GM21528 (cell line): ENCODE measurements around the gene ACTR8.
"Not testable (repeated sequence)": the region's sequence is repeated elsewhere in the genome, so short reads cannot be mapped to it uniquely, and the experiment has no call there.

Experiments
- ATAC-seq: cut with Tn5 transposase; IDR thresholded peaks from one replicate; pipeline ENCODE4 v1.9.1; 2021; ENCODE audit warnings: mild to moderate bottlenecking, moderate library complexity; ENCODE audit not compliant: unreplicated experiment, low FRiP score

The ACTR8 gene

GRCh38 chr3:53881691-53882593 lies at the start of gene ACTR8:
ACTR8 (minus strand) TSS chr3:53882152; CDS start chr3:53882101, 51 bp downstream.
- ATAC-seq, result peak; percentile 83

GRCh38 chr3:53927208-53927872 lies 45.4 kb upstream of the ACTR8 start:
- ATAC-seq, result not testable (repeated sequence)

- no peak for ATAC-seq
These were observed 39.3 kb upstream of the ACTR8 start for GRCh38 chr3:53921296-53921695.

- no peak for ATAC-seq
These were observed 37.8 kb upstream of the ACTR8 start for GRCh38 chr3:53919741-53920140.

GRCh38 chr3:53913401-53913800 lies 31.4 kb upstream of the ACTR8 start:
- no peak for ATAC-seq

GRCh38 chr3:53902711-53903110 lies 20.8 kb upstream of the ACTR8 start:
- no peak for ATAC-seq

- ATAC-seq, result no peak
These were observed 20.1 kb upstream of the ACTR8 start for GRCh38 chr3:53902067-53902466.

GRCh38 chr3:53900666-53901331 lies 18.8 kb upstream of the ACTR8 start:
- no peak for ATAC-seq

- no peak for ATAC-seq
These were observed 17.8 kb upstream of the ACTR8 start for GRCh38 chr3:53899750-53900149.

GRCh38 chr3:53892286-53892637 lies 10.3 kb upstream of the ACTR8 start:
- ATAC-seq, result no peak

- peak; percentile 98 for ATAC-seq
These were observed 9.7 kb upstream of the ACTR8 start, which contains the start of gene SELENOK for GRCh38 chr3:53891497-53892285. SELENOK (minus strand) TSS chr3:53891859.

- ATAC-seq, result peak; percentile 21
These were observed 8.9 kb upstream of the ACTR8 start for GRCh38 chr3:53890726-53891475.

GRCh38 chr3:53888232-53888631 lies 6.3 kb upstream of the ACTR8 start:
- no peak for ATAC-seq

GRCh38 chr3:53887446-53887845 lies 5.5 kb upstream of the ACTR8 start:
- ATAC-seq, result no peak

GRCh38 chr3:53885239-53885638 lies 3.3 kb upstream of the ACTR8 start:
- no peak for ATAC-seq

- ATAC-seq, result no peak
These were observed 2.7 kb upstream of the ACTR8 start for GRCh38 chr3:53884623-53885022.

GRCh38 chr3:53883008-53883407 lies 1.1 kb upstream of the ACTR8 start:
- no peak for ATAC-seq

GRCh38 chr3:53880396-53881345 lies 1.3 kb downstream of the ACTR8 start:
- ATAC-seq, result no peak
